ENCODE results near the gene ENTREP1.
"Not testable (repeated sequence)": the region's sequence is repeated elsewhere in the genome, so short reads cannot be mapped to it uniquely, and the experiment has no call there.

ENTREP1 gene

DNA sequence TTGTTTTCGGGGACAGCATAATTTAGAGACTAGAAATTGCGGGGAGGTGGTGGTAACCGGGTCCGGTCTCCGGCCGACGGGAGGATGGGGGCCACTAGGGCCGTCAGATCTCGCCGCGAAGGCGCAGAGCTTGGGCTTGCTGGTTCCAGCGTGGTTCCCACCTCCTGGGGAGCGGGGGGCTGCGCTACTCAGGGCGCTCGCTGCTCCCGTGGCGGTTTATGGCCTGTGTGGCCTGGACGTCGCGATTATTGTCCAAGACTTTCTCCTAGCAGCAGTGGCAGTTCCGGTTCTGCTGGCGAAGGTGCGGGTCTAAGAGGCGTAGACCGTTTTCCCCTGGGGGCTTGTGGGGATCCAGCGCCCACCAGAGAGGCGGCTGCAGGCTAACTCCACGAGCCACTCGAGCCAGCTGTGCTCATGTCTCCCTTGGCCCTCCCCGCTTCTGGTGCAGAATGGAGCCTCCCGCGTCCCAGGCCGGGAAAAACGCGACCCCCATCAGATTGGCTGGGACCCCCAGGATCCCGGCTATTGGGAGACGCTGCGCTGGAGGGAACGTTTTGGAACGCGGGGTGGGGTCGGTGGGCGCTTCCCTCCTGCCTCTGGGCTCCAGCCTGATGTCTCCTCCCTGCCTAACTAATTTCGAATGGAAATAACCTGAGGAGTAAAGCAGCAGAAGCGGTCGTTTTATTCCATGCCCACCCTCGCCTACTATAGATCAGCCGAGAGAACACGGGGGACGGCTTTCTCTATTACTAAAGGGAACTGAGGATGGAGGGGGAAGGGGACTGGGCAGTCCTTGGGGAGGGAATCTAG lies 87.1 kb downstream of the ENTREP1 start:
- DNase-seq: no peak

GRCh38 chr9:69412741-69413150 lies 87.7 kb downstream of the ENTREP1 start:
- DNase-seq: no peak

- no peak for DNase-seq
Measured at GRCh38 chr9:69420611-69421270, 95.7 kb downstream of the ENTREP1 start.

GRCh38 chr9:69421908-69422801 lies 97.1 kb downstream of the ENTREP1 start:
- no peak for DNase-seq

DNA sequence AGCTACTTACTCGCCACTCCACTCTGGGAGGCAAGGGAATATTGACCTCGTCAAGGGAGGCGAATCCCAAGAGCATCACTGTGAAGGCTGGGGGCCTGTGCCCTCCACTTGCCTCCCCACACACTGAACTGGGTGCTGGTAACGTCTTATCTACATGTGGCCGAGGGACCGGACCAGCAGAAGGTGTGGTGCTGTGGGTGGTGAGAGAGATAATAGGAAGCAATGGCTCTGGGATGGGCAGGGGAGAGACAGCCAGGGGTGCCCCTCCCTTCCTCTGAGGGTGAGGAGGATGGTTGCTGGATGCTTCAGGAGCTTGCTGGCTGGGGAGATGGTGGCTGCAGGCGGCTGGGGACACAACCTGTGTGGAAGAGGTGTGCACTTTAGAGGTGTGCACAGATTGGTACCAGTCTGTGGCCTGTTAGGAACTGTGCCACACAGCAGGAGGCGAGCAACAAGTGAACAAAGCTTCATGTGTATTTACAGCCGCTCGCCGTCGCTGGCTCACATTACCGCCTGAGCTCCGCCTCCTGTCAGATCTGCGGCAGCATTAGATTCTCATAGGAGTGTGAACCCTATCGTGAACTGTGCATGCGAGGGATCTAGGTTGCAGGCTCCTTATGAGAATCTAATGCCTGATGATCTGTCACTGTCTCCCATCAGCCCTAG lies 100.3 kb downstream of the ENTREP1 start:
- no peak for DNase-seq

DNA sequence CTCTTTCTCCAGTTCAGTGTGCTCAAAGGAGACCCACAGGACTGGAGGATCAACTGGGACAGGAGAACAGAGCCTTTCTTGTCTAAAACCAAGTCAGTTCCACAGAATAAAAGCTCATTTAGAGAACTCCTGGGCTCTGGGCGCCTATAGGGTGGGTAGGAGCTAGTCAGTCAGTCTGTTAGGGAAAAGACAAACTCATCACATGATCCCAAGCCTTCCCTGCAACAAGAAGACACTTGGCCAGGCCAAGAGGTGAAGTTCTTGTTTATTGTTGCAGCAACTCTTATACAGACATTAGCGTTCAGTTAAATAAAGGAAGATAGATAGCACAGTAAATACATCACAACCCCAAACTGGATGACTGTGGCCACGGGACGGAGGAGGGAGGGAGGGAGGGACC lies 102.3 kb downstream of the ENTREP1 start:
- DNase-seq: no peak

DNA sequence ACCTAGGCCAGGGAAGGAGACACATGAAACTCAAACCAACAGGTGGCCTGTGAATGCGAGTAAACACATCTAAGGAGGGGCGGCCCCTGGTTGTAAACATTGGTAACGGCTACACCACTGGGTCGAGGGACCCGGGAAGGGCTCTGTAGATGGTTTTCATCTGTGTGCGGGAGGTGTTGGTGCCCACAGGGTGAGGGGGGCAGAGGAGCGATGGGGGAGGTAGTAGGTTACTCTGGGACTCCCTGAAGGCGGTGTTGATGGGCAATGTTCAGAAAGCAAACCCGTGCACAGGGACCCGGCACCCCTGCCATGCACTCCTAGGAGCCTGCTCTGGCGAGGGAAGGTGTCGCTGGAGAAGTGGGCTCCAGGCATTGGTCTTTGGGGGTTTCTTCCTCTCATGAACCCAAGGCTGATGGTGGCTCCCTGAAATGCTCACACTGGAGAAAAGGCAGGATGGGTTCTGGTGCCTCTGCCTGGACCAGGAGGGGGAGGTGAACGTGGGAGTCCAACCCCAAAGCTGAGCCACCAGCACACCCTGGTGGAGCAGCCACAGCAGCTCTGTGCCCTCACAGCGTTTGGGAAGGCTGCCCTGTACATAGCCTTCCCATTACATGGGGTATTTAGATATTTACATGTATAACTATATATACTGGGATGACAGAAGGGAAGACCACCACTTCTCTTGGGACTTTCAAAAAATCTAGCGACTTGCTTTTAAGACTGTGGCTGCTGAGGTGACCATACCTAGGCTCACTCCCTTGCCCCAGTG lies 103.2 kb downstream of the ENTREP1 start:
- DNase-seq: no peak

DNA sequence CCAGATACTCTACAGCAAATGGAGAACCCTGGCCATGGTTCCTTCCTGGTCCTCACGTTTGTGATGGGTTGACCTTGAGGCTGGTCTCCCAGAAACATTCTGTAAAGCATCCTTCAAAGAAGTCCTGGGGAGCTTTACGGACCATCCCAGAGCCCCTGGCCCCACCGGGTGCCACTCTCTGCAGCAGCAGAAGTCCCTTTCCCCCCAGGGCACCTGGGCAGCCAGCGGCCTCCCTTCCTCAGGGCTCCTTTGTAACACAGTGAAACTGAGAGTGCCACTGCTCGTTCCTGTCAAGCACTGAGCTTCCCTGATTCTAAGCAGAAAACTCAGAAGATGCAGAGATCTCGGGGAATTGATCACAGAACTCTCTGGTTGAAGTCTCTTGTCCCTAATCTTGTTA lies 104.3 kb downstream of the ENTREP1 start:
- no peak for DNase-seq

DNA sequence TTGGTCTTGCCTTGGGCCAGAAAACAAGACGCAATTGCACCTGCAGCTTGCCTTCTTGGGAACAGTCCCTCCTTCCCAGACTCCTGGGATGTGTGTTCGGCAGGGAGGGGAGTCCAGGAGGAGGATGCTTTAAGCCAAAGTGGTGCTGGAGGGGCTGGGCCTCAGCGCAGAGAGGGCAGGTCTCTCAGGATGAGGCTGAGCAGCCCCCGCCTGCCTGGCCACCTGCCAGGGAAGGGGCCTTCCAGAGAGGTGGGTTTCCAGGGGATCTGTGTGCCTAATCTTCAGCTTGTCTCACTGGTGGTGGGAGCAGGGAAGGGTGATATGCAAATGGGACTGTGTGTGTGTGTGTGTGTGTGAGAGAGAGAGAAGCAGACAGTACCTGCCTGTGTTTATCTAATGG lies 105.2 kb downstream of the ENTREP1 start:
- DNase-seq: no peak

DNA sequence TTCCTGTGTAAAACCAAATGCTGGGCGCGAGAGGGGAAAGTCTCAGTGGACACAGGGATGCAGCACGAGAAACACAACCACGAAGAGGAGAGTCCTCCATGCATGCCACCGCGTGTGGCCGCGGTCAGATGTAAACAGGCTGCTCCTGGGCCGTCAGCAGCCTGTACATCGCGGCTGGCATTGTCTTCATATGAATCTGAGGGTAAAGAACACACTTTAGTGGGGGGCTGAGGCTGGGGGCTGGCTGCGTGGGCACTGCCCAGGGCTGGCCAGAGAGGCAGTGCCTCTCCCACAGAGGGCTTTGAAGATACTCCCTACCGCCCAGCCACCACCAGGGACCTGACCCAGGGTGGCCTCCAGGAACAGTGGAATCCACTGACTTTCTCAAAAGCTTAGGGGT lies 106.2 kb downstream of the ENTREP1 start:
- DNase-seq: no peak

DNA sequence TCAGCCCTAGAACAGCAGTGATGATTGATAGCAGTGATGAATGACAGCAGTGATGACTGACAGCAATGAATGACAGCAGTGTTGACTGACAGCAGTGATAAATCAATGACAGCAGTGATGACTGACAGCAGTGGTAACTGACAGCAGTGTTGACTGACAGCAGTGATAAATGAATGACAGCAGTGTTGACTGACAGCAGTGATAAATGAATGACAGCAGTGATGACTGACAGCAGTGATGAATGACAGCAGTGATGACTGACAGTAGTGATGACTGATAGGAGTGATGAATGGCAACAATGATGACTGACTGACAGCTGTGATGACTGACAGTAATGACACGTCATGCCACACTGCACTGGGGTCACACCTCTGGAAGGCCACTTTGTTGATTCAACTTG lies 106.8 kb downstream of the ENTREP1 start:
- DNase-seq: no peak

- no peak for DNase-seq
Measured at GRCh38 chr9:69432623-69433022, 107.6 kb downstream of the ENTREP1 start.

GRCh38 chr9:69433392-69433791 lies 108.4 kb downstream of the ENTREP1 start:
- no peak for DNase-seq

DNA sequence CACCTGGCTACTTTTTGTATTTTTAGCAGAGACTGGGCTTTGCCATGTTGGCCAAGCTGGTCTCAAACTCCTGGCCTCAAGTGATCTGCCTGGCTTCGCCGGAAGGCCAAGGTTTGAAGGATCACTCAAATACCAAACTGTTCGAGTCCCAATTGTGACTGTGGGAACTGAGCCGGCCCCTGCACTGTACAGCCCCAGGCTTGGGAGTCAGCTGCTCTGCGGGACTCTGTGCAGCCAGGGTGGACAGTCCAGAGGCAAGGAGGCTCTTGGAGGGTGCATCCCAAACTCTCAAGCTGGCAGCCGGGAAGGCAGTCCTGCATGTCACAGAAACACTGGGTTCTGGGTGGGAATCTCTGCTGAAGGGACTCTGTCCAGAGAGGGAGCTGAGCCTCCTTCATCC lies 109.0 kb downstream of the ENTREP1 start:
- DNase-seq: no peak

GRCh38 chr9:69439654-69440053 lies 114.6 kb downstream of the ENTREP1 start:
- DNase-seq: not testable (repeated sequence)

DNA sequence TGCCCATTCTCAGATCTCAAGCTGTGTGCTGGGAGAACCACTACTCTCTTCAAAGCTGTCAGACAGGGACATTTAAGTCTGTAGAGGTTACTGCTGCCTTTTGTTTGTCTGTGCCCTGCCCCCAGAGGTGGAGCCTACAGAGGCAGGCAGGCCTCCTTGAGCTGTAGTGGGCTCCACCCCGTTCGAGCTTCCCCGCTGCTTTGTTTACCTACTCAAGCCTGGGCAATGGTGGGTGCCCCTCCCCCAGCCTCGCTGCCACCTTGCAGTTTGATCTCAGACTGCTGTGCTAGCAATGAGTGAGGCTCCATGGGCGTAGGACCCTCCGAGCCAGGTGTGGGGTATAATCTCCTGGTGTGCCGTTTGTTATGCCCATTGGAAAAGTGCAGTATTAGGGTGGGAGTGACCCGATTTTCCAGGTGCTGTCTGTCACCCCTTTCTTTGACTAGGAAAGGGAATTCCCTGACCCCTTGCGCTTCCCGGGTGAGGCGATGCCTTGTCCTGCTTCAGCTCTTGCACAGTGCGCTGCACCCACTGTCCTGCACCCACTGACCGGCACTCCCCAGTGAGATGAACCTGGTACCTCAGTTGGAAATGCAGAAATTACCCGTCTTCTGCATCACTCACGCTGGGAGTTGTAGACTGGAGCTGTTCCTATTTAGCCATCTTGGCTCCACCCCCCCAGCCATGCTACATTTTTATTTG lies 115.4 kb downstream of the ENTREP1 start:
- DNase-seq: not testable (repeated sequence)
